ENCODE data around the gene ZNF692. TPM values are rescaled to one million over a fixed set of nuclear protein-coding genes. Genes with fewer than 3 reads are reported as not detected.
A peak's percentile ranks its signal among the peaks of the same experiment; 100 is the strongest.

The ZNF692 gene
- polyA plus RNA-seq, 4 donors, result 42.2 to 124 (median 70.2) TPM

GRCh38 chr1:248812736-248813425, 46.0 kb downstream of the ZNF692 start:
- no peaks in the 10 kb centered on the region for H3K27me3 ChIP-seq (ENCODE audit: control insufficient read depth in 3 of 3, insufficient read depth in 3 of 3, low read length in 3 of 3)
- peaks cover 0 to 67% (median 18%) of the 10 kb centered on the region in 3 donors for H3K36me3 ChIP-seq (ENCODE audit: control insufficient read depth in 3 of 3, insufficient read depth in 2 of 3, low read depth in 1 of 3, low read length in 3 of 3)
- WGBS, 3 donors, result 96 to 97% (median 97%) methylated on average over 23 of the region's 23 CpGs
- H3K4me3 ChIP-seq (ENCODE audit: low read depth in 1 of 3, low read length in 3 of 3), result no peak overlapping the region
- FAIRE-seq (no peak), DNase-seq (no peak)
- no peaks in the 10 kb centered on the region for H3K4me1 ChIP-seq (ENCODE audit: control insufficient read depth in 3 of 3, insufficient read depth in 2 of 3, low read depth in 1 of 3, low read length in 2 of 3)
- H3K27ac ChIP-seq (ENCODE audit: low read depth in 1 of 3, low read length in 2 of 3), result no peak overlapping the region
- H3K9me3 ChIP-seq (ENCODE audit: control insufficient read depth in 2 of 2, insufficient read depth in 1 of 2, low read depth in 1 of 2, low read length in 1 of 2), result no peaks in the 10 kb centered on the region

- DNase-seq (peak in 1 of 2 donors; percentile 18), FAIRE-seq (no peak)
- Histone ChIP-seq H3K36me3 (ENCODE audit: control insufficient read depth in 3 of 3, insufficient read depth in 2 of 3, low read depth in 1 of 3, low read length in 3 of 3) (peaks cover 0 to 59% (median 18%) of the 10 kb centered on the region in 3 donors), H3K4me1 (ENCODE audit: control insufficient read depth in 3 of 3, insufficient read depth in 2 of 3, low read depth in 1 of 3, low read length in 2 of 3) (peaks cover 0 to 3% (median 0%) of the 10 kb centered on the region in 3 donors), H3K27ac (ENCODE audit: low read depth in 1 of 3, low read length in 2 of 3) (no peak overlapping the region), H3K4me3 (ENCODE audit: low read depth in 1 of 3, low read length in 3 of 3) (no peak overlapping the region), H3K9me3 (ENCODE audit: control insufficient read depth in 2 of 2, insufficient read depth in 1 of 2, low read depth in 1 of 2, low read length in 1 of 2) (no peaks in the 10 kb centered on the region), H3K27me3 (ENCODE audit: control insufficient read depth in 3 of 3, insufficient read depth in 3 of 3, low read length in 3 of 3) (no peaks in the 10 kb centered on the region)
- WGBS, 3 donors, result 89 to 90% (median 89%) methylated on average over 52 to 57 of the region's 57 CpGs
Measured at GRCh38 chr1:248811514-248812490, 47.1 kb downstream of the ZNF692 start.

GRCh38 chr1:248810727-248811513, 48.0 kb downstream of the ZNF692 start:
- H3K4me3 ChIP-seq (ENCODE audit: low read depth in 1 of 3, low read length in 3 of 3), result no peak overlapping the region
- FAIRE-seq, result no peak

DNA sequence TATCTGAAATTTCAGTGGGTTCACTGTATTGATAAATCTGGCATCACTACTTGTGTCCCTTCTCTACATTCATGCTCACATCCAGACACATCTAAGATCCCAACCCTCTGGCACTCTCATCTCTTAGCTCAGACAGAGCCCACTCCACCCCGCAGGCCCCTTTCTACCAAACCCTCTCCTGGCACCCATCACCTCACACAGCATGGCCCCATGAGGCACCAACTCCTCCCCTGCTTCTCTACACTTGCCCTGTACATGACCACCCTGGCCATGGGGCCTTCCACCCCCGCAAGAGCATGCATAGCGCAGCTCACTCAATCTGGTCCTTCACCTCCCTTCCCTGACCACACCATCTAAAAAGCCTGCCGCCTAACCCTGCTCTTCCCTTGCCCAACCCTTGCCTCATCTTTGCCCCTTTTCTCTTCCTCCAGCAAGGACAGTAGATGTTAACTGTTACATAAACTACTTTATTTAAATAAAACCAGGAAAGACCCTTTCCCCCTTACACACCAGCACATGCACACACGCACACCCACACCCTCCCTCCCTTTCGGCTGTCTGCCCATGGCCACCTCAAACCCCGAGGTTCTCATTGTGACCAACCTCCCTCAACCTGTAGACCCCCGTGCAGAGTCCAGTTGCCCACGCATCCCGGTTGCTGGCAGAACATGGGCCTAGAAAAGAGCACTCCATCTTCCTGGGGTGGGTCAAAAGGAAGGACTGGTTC, 48.7 kb downstream of the ZNF692 start:
- H3K4me3 ChIP-seq (ENCODE audit: low read depth in 1 of 3, low read length in 3 of 3), result no peak overlapping the region
- 71 to 78% (median 74%) methylated on average over 10 of the region's 10 CpGs for WGBS, 3 donors
- no peak for FAIRE-seq
- no peak overlapping the region for H3K27ac ChIP-seq (ENCODE audit: low read depth in 1 of 3, low read length in 2 of 3)
- H3K27me3 ChIP-seq (ENCODE audit: control insufficient read depth in 3 of 3, insufficient read depth in 3 of 3, low read length in 3 of 3), result no peaks in the 10 kb centered on the region
- H3K4me1 ChIP-seq (ENCODE audit: control insufficient read depth in 3 of 3, insufficient read depth in 2 of 3, low read depth in 1 of 3, low read length in 2 of 3), result peaks cover 0 to 18% (median 3%) of the 10 kb centered on the region in 3 donors
- peaks cover 0 to 46% (median 9%) of the 10 kb centered on the region in 3 donors for H3K36me3 ChIP-seq (ENCODE audit: control insufficient read depth in 3 of 3, insufficient read depth in 2 of 3, low read depth in 1 of 3, low read length in 3 of 3)
- DNase-seq, result no peak
- no peaks in the 10 kb centered on the region for H3K9me3 ChIP-seq (ENCODE audit: control insufficient read depth in 2 of 2, insufficient read depth in 1 of 2, low read depth in 1 of 2, low read length in 1 of 2)

More at GRCh38 chr1:248810727-248811513, 48.0 kb downstream of the ZNF692 start:
- peaks cover 0 to 12% (median 0%) of the 10 kb centered on the region in 3 donors for H3K4me1 ChIP-seq (ENCODE audit: control insufficient read depth in 3 of 3, insufficient read depth in 2 of 3, low read depth in 1 of 3, low read length in 2 of 3)
- 51 to 65% (median 53%) methylated on average over 12 of the region's 12 CpGs for WGBS, 3 donors
- H3K9me3 ChIP-seq (ENCODE audit: control insufficient read depth in 2 of 2, insufficient read depth in 1 of 2, low read depth in 1 of 2, low read length in 1 of 2), result no peaks in the 10 kb centered on the region
- peak in 1 of 2 donors; percentile 58 for DNase-seq
- no peaks in the 10 kb centered on the region for H3K27me3 ChIP-seq (ENCODE audit: control insufficient read depth in 3 of 3, insufficient read depth in 3 of 3, low read length in 3 of 3)
- H3K36me3 ChIP-seq (ENCODE audit: control insufficient read depth in 3 of 3, insufficient read depth in 2 of 3, low read depth in 1 of 3, low read length in 3 of 3), result peaks cover 0 to 51% (median 14%) of the 10 kb centered on the region in 3 donors
- no peak overlapping the region for H3K27ac ChIP-seq (ENCODE audit: low read depth in 1 of 3, low read length in 2 of 3)

DNA sequence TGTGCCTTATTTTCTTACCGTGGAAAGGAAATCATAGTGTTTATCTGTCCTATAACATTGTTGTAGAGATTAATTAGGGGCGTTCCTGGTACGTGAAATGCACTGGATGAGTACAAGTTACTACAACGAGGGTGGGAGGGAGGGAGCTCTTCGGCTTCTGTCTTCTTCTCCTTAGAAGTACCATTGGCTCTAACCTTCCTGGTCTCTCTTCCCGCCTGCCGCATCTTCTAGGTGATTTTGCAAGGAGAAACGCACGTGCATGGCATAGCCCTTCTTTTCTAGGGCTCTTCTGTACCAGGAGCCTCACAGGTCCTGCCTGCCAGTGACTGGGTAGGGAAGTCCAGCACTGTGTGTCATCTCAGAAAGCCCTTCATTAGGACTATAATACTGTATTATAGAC, 50.0 kb downstream of the ZNF692 start:
- H3K9me3 ChIP-seq (ENCODE audit: control insufficient read depth in 2 of 2, insufficient read depth in 1 of 2, low read depth in 1 of 2, low read length in 1 of 2), result no peaks in the 10 kb centered on the region
- H3K36me3 ChIP-seq (ENCODE audit: control insufficient read depth in 3 of 3, insufficient read depth in 2 of 3, low read depth in 1 of 3, low read length in 3 of 3), result peaks cover 0 to 36% (median 6%) of the 10 kb centered on the region in 3 donors
- FAIRE-seq (no peak), DNase-seq (no peak)
- H3K4me1 ChIP-seq (ENCODE audit: control insufficient read depth in 3 of 3, insufficient read depth in 2 of 3, low read depth in 1 of 3, low read length in 2 of 3), result peaks cover 0 to 31% (median 5%) of the 10 kb centered on the region in 3 donors
- H3K27ac ChIP-seq (ENCODE audit: low read depth in 1 of 3, low read length in 2 of 3), result no peak overlapping the region
- H3K4me3 ChIP-seq (ENCODE audit: low read depth in 1 of 3, low read length in 3 of 3), result no peak overlapping the region
- WGBS, 3 donors, result 74 to 80% (median 79%) methylated on average over 9 of the region's 9 CpGs
- no peaks in the 10 kb centered on the region for H3K27me3 ChIP-seq (ENCODE audit: control insufficient read depth in 3 of 3, insufficient read depth in 3 of 3, low read length in 3 of 3)

GRCh38 chr1:248807067-248807737, 51.7 kb downstream of the ZNF692 start:
- DNase-seq (peak; percentile 67 to 79), FAIRE-seq (no peak)
- H3K36me3 ChIP-seq (ENCODE audit: control insufficient read depth in 3 of 3, insufficient read depth in 2 of 3, low read depth in 1 of 3, low read length in 3 of 3), result peaks cover 0 to 19% (median 0%) of the 10 kb centered on the region in 3 donors
- WGBS, 3 donors, result 42 to 50% (median 46%) methylated on average over 15 of the region's 15 CpGs
- no peak overlapping the region for H3K4me3 ChIP-seq (ENCODE audit: low read depth in 1 of 3, low read length in 3 of 3)
- H3K4me1 ChIP-seq (ENCODE audit: control insufficient read depth in 3 of 3, insufficient read depth in 2 of 3, low read depth in 1 of 3, low read length in 2 of 3), result peaks cover 0 to 42% (median 8%) of the 10 kb centered on the region in 3 donors
- H3K27ac ChIP-seq (ENCODE audit: low read depth in 1 of 3, low read length in 2 of 3), result no peak overlapping the region
- no peaks in the 10 kb centered on the region for H3K27me3 ChIP-seq (ENCODE audit: control insufficient read depth in 3 of 3, insufficient read depth in 3 of 3, low read length in 3 of 3)
- peaks cover 0 to 5% of the 10 kb centered on the region in 2 donors for H3K9me3 ChIP-seq (ENCODE audit: control insufficient read depth in 2 of 2, insufficient read depth in 1 of 2, low read depth in 1 of 2, low read length in 1 of 2)

DNA sequence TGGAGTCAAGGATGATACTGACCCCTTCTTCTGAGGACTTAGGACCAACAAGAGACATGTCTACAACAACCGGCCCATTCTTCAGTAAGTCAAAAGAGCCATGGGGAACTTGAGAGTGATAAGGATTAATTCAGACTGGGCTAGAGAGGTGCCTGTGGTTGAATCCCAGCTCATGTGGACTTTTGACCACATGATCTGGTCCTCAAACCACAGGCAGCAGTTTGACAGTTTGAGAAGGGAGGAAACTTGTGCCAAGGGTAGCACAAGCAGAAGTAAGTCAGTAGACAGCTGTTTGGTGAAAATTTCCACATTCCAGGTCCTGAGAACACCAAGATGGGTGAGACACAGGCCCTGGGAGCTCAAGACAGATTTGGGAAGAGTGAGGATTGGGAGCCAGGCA, 53.0 kb downstream of the ZNF692 start:
- peaks cover 0 to 11% of the 10 kb centered on the region in 2 donors for H3K9me3 ChIP-seq (ENCODE audit: control insufficient read depth in 2 of 2, insufficient read depth in 1 of 2, low read depth in 1 of 2, low read length in 1 of 2)
- peak overlapping the region in 2 of 3 donors; percentile 35 to 83 for H3K27ac ChIP-seq (ENCODE audit: low read depth in 1 of 3, low read length in 2 of 3)
- FAIRE-seq, result no peak

More for the DNA sequence above, 53.0 kb downstream of the ZNF692 start:
- H3K4me1 ChIP-seq (ENCODE audit: control insufficient read depth in 3 of 3, insufficient read depth in 2 of 3, low read depth in 1 of 3, low read length in 2 of 3), result peaks cover 0 to 44% (median 8%) of the 10 kb centered on the region in 3 donors
- peaks cover 0 to 6% (median 0%) of the 10 kb centered on the region in 3 donors for H3K36me3 ChIP-seq (ENCODE audit: control insufficient read depth in 3 of 3, insufficient read depth in 2 of 3, low read depth in 1 of 3, low read length in 3 of 3)
- peak in 1 of 2 donors; percentile 37 for DNase-seq
- no peaks in the 10 kb centered on the region for H3K27me3 ChIP-seq (ENCODE audit: control insufficient read depth in 3 of 3, insufficient read depth in 3 of 3, low read length in 3 of 3)
- WGBS, 3 donors, result 75 to 87% (median 79%) methylated on average over 1 of the region's 1 CpG
- H3K4me3 ChIP-seq (ENCODE audit: low read depth in 1 of 3, low read length in 3 of 3), result no peak overlapping the region
